Naive B cell (primary cell): ENCODE measurements around the gene PDE8B. TPM values are rescaled to one million over a fixed set of nuclear protein-coding genes. Genes with fewer than 3 reads are reported as not detected.

Experiments
- ATAC-seq, 2 donors: fragments of 150-1000 bp; cut with Tn5 transposase; 2 replicates each; pipeline ENCODE4 v1.10.0; 2021; ENCODE audit warnings: low read depth in 2 of 2, mild to moderate bottlenecking in 2 of 2, moderate library complexity in 2 of 2
- DNase-seq: peaks from one replicate; pipeline ENCODE4 v3.0.0; 2022
- H3K27ac Mint-ChIP-seq, 6 donors: one replicate each; pipeline ENCODE4 v1.8.0; 2020 to 2022; ENCODE audit warnings: mild to moderate bottlenecking in 6 of 6, mixed read lengths in 6 of 6, moderate library complexity in 5 of 6, inconsistent platforms in 2 of 6
- H3K27me3 Mint-ChIP-seq, 3 donors: one replicate each; pipeline ENCODE4 v1.8.0; 2021 to 2022; ENCODE audit warnings: mixed read lengths in 3 of 3, mild to moderate bottlenecking in 1 of 3
- H3K36me3 Mint-ChIP-seq, 2 donors: one replicate each; pipeline ENCODE4 v1.8.0; 2020 to 2022; ENCODE audit warnings: mixed read lengths in 2 of 2, inconsistent platforms in 1 of 2, mild to moderate bottlenecking in 1 of 2
- H3K4me1 Mint-ChIP-seq, 3 donors: one replicate each; pipeline ENCODE4 v1.8.0; 2020 to 2022; ENCODE audit warnings: mixed read lengths in 3 of 3, inconsistent platforms in 1 of 3, mild to moderate bottlenecking in 1 of 3, moderate library complexity in 1 of 3
- H3K4me3 Mint-ChIP-seq, 8 donors: one replicate each; pipeline ENCODE4 v1.8.0; 2020 to 2022; ENCODE audit warnings: mild to moderate bottlenecking in 8 of 8, mixed read lengths in 8 of 8, moderate library complexity in 8 of 8, inconsistent platforms in 2 of 8
- H3K9me3 Mint-ChIP-seq, 7 donors: one replicate each; pipeline ENCODE4 v1.8.0; 2020 to 2022; ENCODE audit warnings: mixed read lengths in 7 of 7, mild to moderate bottlenecking in 5 of 7, inconsistent platforms in 2 of 7, moderate library complexity in 1 of 7
- polyA plus RNA-seq, 6 donors: library from polyadenylated mRNA; unstranded; fragments of 300-500 nt; fragmentation: Illumina TruSeq; gene quantifications; one replicate each; pipeline ENCODE4 v1.2.3, GENCODE V29; 2021; ENCODE audit warnings: low read depth in 6 of 6

The PDE8B gene
- polyA plus RNA-seq, 6 donors from 2014 or later, result 0.05 to 1.2 (median 0.13) TPM

GRCh38 chr5:77390795-77391194 lies 180.3 kb downstream of the PDE8B start:
- DNase-seq (no peak), ATAC-seq (no peak)
- H3K4me1 Mint-ChIP-seq, result no peaks in the 10 kb centered on the region
- H3K27ac Mint-ChIP-seq, result no peak overlapping the region
- H3K36me3 Mint-ChIP-seq, result no peaks in the 10 kb centered on the region
- no peak overlapping the region for H3K4me3 Mint-ChIP-seq
- H3K27me3 Mint-ChIP-seq, result no peaks in the 10 kb centered on the region
- H3K9me3 Mint-ChIP-seq, result no peaks in the 10 kb centered on the region

GRCh38 chr5:77391240-77391765 lies 180.8 kb downstream of the PDE8B start:
- H3K27ac Mint-ChIP-seq, result no peak overlapping the region
- DNase-seq (no peak), ATAC-seq (no peak)
- no peaks in the 10 kb centered on the region for H3K36me3 Mint-ChIP-seq
- no peaks in the 10 kb centered on the region for H3K4me1 Mint-ChIP-seq
- H3K27me3 Mint-ChIP-seq, result no peaks in the 10 kb centered on the region
- no peak overlapping the region for H3K4me3 Mint-ChIP-seq
- no peaks in the 10 kb centered on the region for H3K9me3 Mint-ChIP-seq

GRCh38 chr5:77394064-77394715 lies 183.7 kb downstream of the PDE8B start:
- ATAC-seq (no peak), DNase-seq (no peak)
- Mint-ChIP-seq H3K4me1 (no peaks in the 10 kb centered on the region), H3K36me3 (no peaks in the 10 kb centered on the region), H3K27ac (no peak overlapping the region), H3K9me3 (no peaks in the 10 kb centered on the region), H3K27me3 (no peaks in the 10 kb centered on the region), H3K4me3 (no peak overlapping the region)

GRCh38 chr5:77396017-77396416 lies 185.5 kb downstream of the PDE8B start:
- Mint-ChIP-seq H3K4me3 (no peak overlapping the region), H3K27me3 (no peaks in the 10 kb centered on the region), H3K4me1 (no peaks in the 10 kb centered on the region), H3K9me3 (no peaks in the 10 kb centered on the region), H3K36me3 (no peaks in the 10 kb centered on the region), H3K27ac (no peak overlapping the region)
- ATAC-seq, result no peak
- no peak for DNase-seq

- ATAC-seq, result no peak
- no peaks in the 10 kb centered on the region for H3K9me3 Mint-ChIP-seq
- H3K4me1 Mint-ChIP-seq, result no peaks in the 10 kb centered on the region
- no peaks in the 10 kb centered on the region for H3K36me3 Mint-ChIP-seq
- H3K4me3 Mint-ChIP-seq, result no peak overlapping the region
- H3K27me3 Mint-ChIP-seq, result no peaks in the 10 kb centered on the region
- H3K27ac Mint-ChIP-seq, result no peak overlapping the region
- no peak for DNase-seq
Observed at GRCh38 chr5:77397686-77398292, 187.3 kb downstream of the PDE8B start.

- DNase-seq, result no peak
- Mint-ChIP-seq H3K4me1 (no peaks in the 10 kb centered on the region), H3K27ac (peak overlapping the region in 2 of 6 donors; percentile 9 to 42), H3K36me3 (no peaks in the 10 kb centered on the region), H3K9me3 (no peaks in the 10 kb centered on the region), H3K4me3 (no peak overlapping the region), H3K27me3 (no peaks in the 10 kb centered on the region)
- no peak for ATAC-seq
Observed at GRCh38 chr5:77398458-77398857, 188.0 kb downstream of the PDE8B start.

GRCh38 chr5:77398896-77399295 lies 188.4 kb downstream of the PDE8B start:
- Mint-ChIP-seq H3K9me3 (no peaks in the 10 kb centered on the region), H3K27ac (no peak overlapping the region), H3K36me3 (no peaks in the 10 kb centered on the region), H3K27me3 (no peaks in the 10 kb centered on the region), H3K4me3 (no peak overlapping the region), H3K4me1 (no peaks in the 10 kb centered on the region)
- ATAC-seq (no peak), DNase-seq (no peak)

- Mint-ChIP-seq H3K27ac (no peak overlapping the region), H3K4me3 (no peak overlapping the region), H3K9me3 (no peaks in the 10 kb centered on the region), H3K36me3 (no peaks in the 10 kb centered on the region), H3K4me1 (no peaks in the 10 kb centered on the region), H3K27me3 (peaks cover 0 to 8% (median 4%) of the 10 kb centered on the region in 3 donors)
- no peak for ATAC-seq
- no peak for DNase-seq
Observed at GRCh38 chr5:77400645-77401044, 190.2 kb downstream of the PDE8B start.

- Mint-ChIP-seq H3K4me3 (no peak overlapping the region), H3K27ac (no peak overlapping the region), H3K9me3 (no peaks in the 10 kb centered on the region), H3K36me3 (no peaks in the 10 kb centered on the region), H3K4me1 (no peaks in the 10 kb centered on the region), H3K27me3 (peaks cover 0 to 15% (median 5%) of the 10 kb centered on the region in 3 donors)
- ATAC-seq, result no peak
- no peak for DNase-seq
Observed at GRCh38 chr5:77402796-77403195, 192.3 kb downstream of the PDE8B start.

- ATAC-seq, result no peak
- Mint-ChIP-seq H3K27me3 (peaks cover 0 to 24% (median 5%) of the 10 kb centered on the region in 3 donors), H3K4me1 (no peaks in the 10 kb centered on the region), H3K27ac (no peak overlapping the region), H3K9me3 (no peaks in the 10 kb centered on the region), H3K4me3 (no peak overlapping the region), H3K36me3 (no peaks in the 10 kb centered on the region)
- no peak for DNase-seq
Observed at GRCh38 chr5:77407152-77407551, 196.7 kb downstream of the PDE8B start.

- H3K4me3 Mint-ChIP-seq, result no peak overlapping the region
- H3K9me3 Mint-ChIP-seq, result no peaks in the 10 kb centered on the region
- H3K27ac Mint-ChIP-seq, result no peak overlapping the region
- DNase-seq (no peak), ATAC-seq (no peak)
- no peaks in the 10 kb centered on the region for H3K36me3 Mint-ChIP-seq
- peaks cover 0 to 22% (median 5%) of the 10 kb centered on the region in 3 donors for H3K27me3 Mint-ChIP-seq
- H3K4me1 Mint-ChIP-seq, result no peaks in the 10 kb centered on the region
Observed at GRCh38 chr5:77409870-77410621, 199.6 kb downstream of the PDE8B start.

GRCh38 chr5:77413049-77413448 lies 202.6 kb downstream of the PDE8B start:
- no peak for DNase-seq
- no peaks in the 10 kb centered on the region for H3K4me1 Mint-ChIP-seq
- peaks cover 7 to 23% (median 9%) of the 10 kb centered on the region in 3 donors for H3K27me3 Mint-ChIP-seq
- no peak overlapping the region for H3K27ac Mint-ChIP-seq
- H3K9me3 Mint-ChIP-seq, result no peaks in the 10 kb centered on the region
- H3K36me3 Mint-ChIP-seq, result no peaks in the 10 kb centered on the region
- no peak overlapping the region for H3K4me3 Mint-ChIP-seq
- no peak for ATAC-seq

GRCh38 chr5:77418162-77418561 lies 207.7 kb downstream of the PDE8B start:
- no peak for DNase-seq

More at GRCh38 chr5:77418162-77418561, 207.7 kb downstream of the PDE8B start:
- Mint-ChIP-seq H3K27me3 (peaks cover 7 to 17% (median 9%) of the 10 kb centered on the region in 3 donors), H3K27ac (peak overlapping the region in 1 of 6 donors; percentile 33), H3K9me3 (peaks cover 0 to 7% (median 0%) of the 10 kb centered on the region in 7 donors), H3K4me1 (no peaks in the 10 kb centered on the region), H3K36me3 (no peaks in the 10 kb centered on the region), H3K4me3 (no peak overlapping the region)
- ATAC-seq, result no peak
